CD14-positive monocyte (primary cell): ENCODE data around the gene ADA. TPM values are rescaled to one million over a fixed set of nuclear protein-coding genes. Genes with fewer than 3 reads are reported as not detected.

Source experiments
- DNase-seq, 3 donors: peaks; one replicate each; pipeline ENCODE4 v3.0.0-alpha.2; 2011 to 2022
- H2AFZ ChIP-seq: 2 replicates; pipeline ENCODE4 v1.6.0; 2012; ENCODE audit warnings: mild to moderate bottlenecking, low read depth, low read length, inconsistent platforms; ENCODE audit not compliant: insufficient read depth, poor library complexity, severe bottlenecking
- H3K27ac ChIP-seq, 2 donors: 1 replicate in 1 of 2; 2 replicates in 1 of 2; pipeline ENCODE4 v1.5.1; 2012 to 2013; ENCODE audit warnings: low read length in 2 of 2, control low read depth in 1 of 2, inconsistent platforms in 1 of 2, low read depth in 1 of 2, mild to moderate bottlenecking in 1 of 2
- H3K27me3 ChIP-seq, 2 donors: one replicate each; pipeline versions ENCODE4 v1.6.0 to v1.6.1; 2011 to 2013; ENCODE audit warnings: low read length in 2 of 2; ENCODE audit not compliant: control insufficient read depth in 2 of 2, insufficient read depth in 2 of 2
- H3K36me3 ChIP-seq, 2 donors: replicated peaks in 1 of 2; 1 replicate in 1 of 2; 2 replicates in 1 of 2; pipeline versions ENCODE4 v1.5.1 to v1.6.1; 2012 to 2013; ENCODE audit warnings: low read length in 2 of 2, control low read depth in 1 of 2, inconsistent platforms in 1 of 2, mild to moderate bottlenecking in 1 of 2; ENCODE audit not compliant: insufficient read depth in 2 of 2, control insufficient read depth in 1 of 2
- H3K4me1 ChIP-seq, 2 donors: 1 replicate in 1 of 2; 2 replicates in 1 of 2; pipeline versions ENCODE4 v1.5.1 to v1.6.1; 2012 to 2013; ENCODE audit warnings: low read length in 2 of 2, control low read depth in 1 of 2, inconsistent platforms in 1 of 2, mild to moderate bottlenecking in 1 of 2, moderate library complexity in 1 of 2; ENCODE audit not compliant: insufficient read depth in 2 of 2, control insufficient read depth in 1 of 2
- H3K4me2 ChIP-seq: replicated peaks from 2 replicates; pipeline ENCODE3; 2012; ENCODE audit warnings: low read length, moderate library complexity, mild to moderate bottlenecking; ENCODE audit not compliant: poor library complexity, severe bottlenecking; ENCODE audit errors: extremely low read depth
- H3K4me3 ChIP-seq, 3 experiments: fragments of 200-600 bp in 1 of 3; sonication (generic) in 1 of 3; replicated peaks in 1 of 3; 1 replicate in 2 of 3; 2 replicates in 1 of 3; pipeline ENCODE4 v1.5.1; 2011 to 2013; ENCODE audit warnings: low read length in 3 of 3, mild to moderate bottlenecking in 3 of 3, control low read depth in 2 of 3, low read depth in 2 of 3, inconsistent platforms in 1 of 3, moderate library complexity in 1 of 3
- H3K79me2 ChIP-seq: 2 replicates; pipeline ENCODE4 v1.6.0; 2012; ENCODE audit warnings: mild to moderate bottlenecking, control low read depth, inconsistent platforms, low read length, moderate library complexity; ENCODE audit not compliant: insufficient read depth
- H3K9ac ChIP-seq: 2 replicates; pipeline ENCODE4 v1.6.0; 2017; ENCODE audit warnings: low read length, mild to moderate bottlenecking; ENCODE audit not compliant: insufficient read depth, poor library complexity, severe bottlenecking
- H3K9me3 ChIP-seq, 2 donors: replicated peaks in 1 of 2; 1 replicate in 1 of 2; 2 replicates in 1 of 2; pipeline versions ENCODE4 v1.5.1 to v1.6.1; 2012 to 2013; ENCODE audit warnings: low read length in 2 of 2, control low read depth in 1 of 2; ENCODE audit not compliant: control insufficient read depth in 1 of 2, insufficient read depth in 1 of 2
- H4K20me1 ChIP-seq: 2 replicates; pipeline ENCODE4 v1.6.0; 2012; ENCODE audit warnings: mild to moderate bottlenecking, low read length, control low read depth, moderate library complexity; ENCODE audit not compliant: insufficient read depth
- H3K27ac Mint-ChIP-seq, 7 donors: one replicate each; pipeline ENCODE4 v1.8.0; 2020; ENCODE audit warnings: mild to moderate bottlenecking in 7 of 7, mixed read lengths in 7 of 7, moderate library complexity in 6 of 7, inconsistent platforms in 2 of 7
- H3K27me3 Mint-ChIP-seq, 3 donors: one replicate each; pipeline ENCODE4 v1.8.0; 2021 to 2022; ENCODE audit warnings: low read depth in 3 of 3, mild to moderate bottlenecking in 3 of 3, mixed read lengths in 3 of 3, moderate library complexity in 3 of 3, inconsistent platforms in 1 of 3
- H3K36me3 Mint-ChIP-seq, 2 donors: one replicate each; pipeline ENCODE4 v1.8.0; 2020; ENCODE audit warnings: mixed read lengths in 2 of 2, inconsistent platforms in 1 of 2, mild to moderate bottlenecking in 1 of 2
- H3K4me1 Mint-ChIP-seq: one replicate; pipeline ENCODE4 v1.8.0; 2020; ENCODE audit warnings: mild to moderate bottlenecking, mixed read lengths
- H3K4me3 Mint-ChIP-seq, 2 donors: one replicate each; pipeline ENCODE4 v1.8.0; 2020; ENCODE audit warnings: mild to moderate bottlenecking in 2 of 2, mixed read lengths in 2 of 2, moderate library complexity in 1 of 2
- H3K9me3 Mint-ChIP-seq, 7 donors: one replicate each; pipeline ENCODE4 v1.8.0; 2020 to 2022; ENCODE audit warnings: mixed read lengths in 7 of 7, mild to moderate bottlenecking in 6 of 7, moderate library complexity in 6 of 7, inconsistent platforms in 2 of 7
- CTCF ChIP-seq: fragments of 200-600 bp; IDR thresholded peaks from one replicate; pipeline ENCODE4 v1.8.0; 2022; ENCODE audit warnings: antibody characterized with exemption, mild to moderate bottlenecking
- WGBS: methylation state at CpG from one replicate; pipeline ENCODE4 v1.1.5; 2013; ENCODE audit warnings: missing lambda C conversion rate; ENCODE audit not compliant: insufficient coverage; 5-methylcytosine and 5-hydroxymethylcytosine counted together
- intact Hi-C, 2 donors: fragments of 100-400 bp; cut with micrococcal nuclease; formaldehyde crosslinking; loops; one replicate each; pipeline versions ENCODE4 v1.15.0 to v1.15.1; 2023
- polyA plus RNA-seq, 3 donors: library from polyadenylated mRNA; depleted of rRNA in 1 of 3; unstranded in 2 of 3; stranded (reverse) in 1 of 3; fragments of 300-500 nt in 2 of 3; fragments of >200 nt in 1 of 3; fragmentation: Illumina TruSeq in 2 of 3; gene quantifications; 1 replicate in 2 of 3; 2 replicates in 1 of 3; pipeline ENCODE4 v1.2.3, GENCODE V29; 2012 to 2021

The ADA gene
- polyA plus RNA-seq, 3 donors = 11.1 to 17.2 (median 15.6) TPM

GRCh38 chr20:44635877-44636276, 15.6 kb downstream of the ADA start:
- peaks cover 2% of the 10 kb centered on the region for H3K4me1 Mint-ChIP-seq
- H3K4me3 Mint-ChIP-seq = no peak overlapping the region
- no peak overlapping the region for H2AFZ ChIP-seq
- H3K9me3 Mint-ChIP-seq = peaks cover 0 to 5% (median 3%) of the 10 kb centered on the region in 7 donors
- H3K9ac ChIP-seq = no peak overlapping the region
- no peaks in the 10 kb centered on the region for H3K27me3 ChIP-seq
- no peak overlapping the region for H3K4me3 ChIP-seq
- WGBS = 96% methylated on average over 3 of the region's 4 CpGs
- no peaks in the 10 kb centered on the region for H3K36me3 ChIP-seq
- peaks cover 0 to 6% of the 10 kb centered on the region in 2 donors for H3K36me3 Mint-ChIP-seq
- H3K27me3 Mint-ChIP-seq = peaks cover 0 to 5% (median 0%) of the 10 kb centered on the region in 3 donors
- H3K4me2 ChIP-seq = no peak overlapping the region
- DNase-seq = no peak
- intact Hi-C loops = no loop called here
- H3K79me2 ChIP-seq = no peaks in the 10 kb centered on the region
- no peaks in the 10 kb centered on the region for H3K4me1 ChIP-seq
- H4K20me1 ChIP-seq = no peaks in the 10 kb centered on the region
- H3K27ac Mint-ChIP-seq = peak overlapping the region in 1 of 7 donors; percentile 4
- no peak for TF ChIP-seq CTCF
- H3K27ac ChIP-seq = no peak overlapping the region
- H3K9me3 ChIP-seq = peaks cover 0 to 4% of the 10 kb centered on the region in 2 donors

DNA sequence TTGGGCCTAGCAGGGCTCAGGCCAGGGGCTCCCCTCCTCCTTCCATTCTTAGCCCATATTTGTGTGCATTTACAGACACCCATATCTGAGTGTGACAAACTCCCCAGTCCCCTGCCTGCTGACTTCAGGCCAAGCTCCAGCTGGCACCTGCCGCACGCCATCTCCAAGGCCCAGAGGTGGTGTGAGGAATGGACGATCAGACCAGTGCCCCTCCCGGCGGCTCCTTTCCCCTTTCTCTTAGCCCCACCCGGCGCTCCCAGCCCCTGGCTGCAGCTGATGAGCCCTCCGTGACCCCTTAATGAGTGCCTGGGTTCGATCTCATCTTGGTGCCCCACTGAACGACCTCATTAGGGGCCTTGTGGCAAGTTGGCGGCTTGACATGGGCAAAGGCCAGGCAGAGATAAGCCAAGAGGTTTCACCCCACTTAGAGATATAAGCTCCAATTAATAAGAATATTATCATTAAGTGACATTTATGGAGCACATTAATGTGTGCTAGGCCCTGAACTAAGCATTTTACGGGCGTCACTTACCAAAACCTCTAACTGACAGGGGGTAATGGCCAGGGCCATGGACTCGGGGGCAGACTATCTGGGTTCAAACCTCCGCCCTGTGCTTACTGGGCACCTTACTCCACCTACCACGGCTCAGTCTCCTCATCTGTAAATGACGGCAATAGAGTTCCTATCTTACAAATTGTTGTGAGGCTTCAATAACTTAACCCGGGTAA, 17.5 kb downstream of the ADA start:
- H2AFZ ChIP-seq = no peak overlapping the region
- H3K4me2 ChIP-seq = no peak overlapping the region
- TF ChIP-seq CTCF = no peak
- intact Hi-C loops = no loop called here
- no peaks in the 10 kb centered on the region for H3K4me1 ChIP-seq
- no peaks in the 10 kb centered on the region for H3K36me3 ChIP-seq
- no peaks in the 10 kb centered on the region for H4K20me1 ChIP-seq
- no peak for DNase-seq
- H3K27me3 ChIP-seq = no peaks in the 10 kb centered on the region
- Mint-ChIP-seq H3K27ac (peak overlapping the region in 1 of 7 donors; percentile 36), H3K4me1 (peaks cover 2% of the 10 kb centered on the region), H3K36me3 (peaks cover 0 to 6% of the 10 kb centered on the region in 2 donors), H3K4me3 (no peak overlapping the region), H3K27me3 (peaks cover 0 to 5% (median 0%) of the 10 kb centered on the region in 3 donors), H3K9me3 (no peaks in the 10 kb centered on the region)
- no peak overlapping the region for H3K27ac ChIP-seq
- H3K9me3 ChIP-seq = no peaks in the 10 kb centered on the region
- no peak overlapping the region for H3K4me3 ChIP-seq
- 95% methylated on average over 6 of the region's 18 CpGs for WGBS
- no peak overlapping the region for H3K9ac ChIP-seq
- no peaks in the 10 kb centered on the region for H3K79me2 ChIP-seq
